Stimulated activated CD4-positive, alpha-beta T cell treated with anti-CD3 and anti-CD28 coated beads, Interleukin-4, amount 100 ng/mL, for 24 hours (primary cell): Measurements from ENCODE around the gene MYO1D.
"Not testable (repeated sequence)": the region's sequence is repeated elsewhere in the genome, so short reads cannot be mapped to it uniquely, and the experiment has no call there.

Experiments used
- DNase-seq: peaks from one replicate; pipeline ENCODE4 v3.0.0-alpha.2; 2020

The MYO1D gene

DNA sequence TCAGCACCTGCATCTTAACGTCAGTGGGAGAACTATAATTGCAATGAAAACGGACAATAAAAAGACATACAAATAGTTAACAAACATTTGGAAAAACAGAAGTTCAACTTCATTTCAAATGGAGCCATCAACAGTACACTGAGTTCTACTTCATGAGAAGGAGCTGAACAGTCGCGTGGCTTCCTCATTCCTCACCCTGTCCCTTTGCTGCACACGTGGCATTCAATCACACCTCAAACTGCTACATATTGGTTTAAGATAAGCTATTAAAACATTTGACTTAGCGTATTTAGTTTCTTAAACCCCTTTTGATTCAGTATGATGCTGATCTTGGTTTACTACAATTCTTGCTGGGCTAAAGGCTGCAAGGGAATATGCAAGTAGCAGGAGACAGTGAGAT, 313.3 kb downstream of the MYO1D start:
- DNase-seq, result no peak

DNA sequence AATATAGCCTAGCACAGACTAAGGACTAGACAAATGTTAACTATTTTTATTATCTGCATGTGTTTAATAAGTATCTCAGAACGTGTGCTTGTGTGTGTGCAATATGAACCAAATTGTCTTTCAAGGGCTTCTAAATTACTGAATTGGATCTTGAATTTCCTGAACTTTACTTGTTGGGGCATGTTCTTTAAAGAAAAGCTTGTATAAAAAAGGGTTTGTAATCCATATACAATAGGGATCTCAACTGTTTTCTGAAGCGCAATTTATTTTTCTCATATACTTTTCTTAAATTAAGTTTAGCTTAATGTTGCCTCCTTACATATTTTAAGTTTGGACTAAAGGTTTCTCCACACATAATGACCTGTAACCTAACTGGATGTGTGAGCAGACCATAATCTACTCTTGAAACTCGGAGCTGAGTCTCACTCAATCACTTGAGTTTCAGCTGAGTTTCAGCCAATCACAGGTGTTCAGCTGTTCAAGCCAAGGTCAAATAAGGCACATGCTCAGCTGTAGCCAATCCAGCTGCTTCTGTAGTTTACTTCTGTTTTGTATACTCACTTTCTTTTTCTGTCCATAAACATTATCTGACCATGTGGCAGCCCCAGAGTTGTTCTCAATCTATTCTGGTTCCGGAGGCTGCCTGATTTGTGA, 317.8 kb downstream of the MYO1D start:
- DNase-seq, result no peak

GRCh38 chr17:32558326-32558955, 318.5 kb downstream of the MYO1D start:
- DNase-seq, result no peak

DNA sequence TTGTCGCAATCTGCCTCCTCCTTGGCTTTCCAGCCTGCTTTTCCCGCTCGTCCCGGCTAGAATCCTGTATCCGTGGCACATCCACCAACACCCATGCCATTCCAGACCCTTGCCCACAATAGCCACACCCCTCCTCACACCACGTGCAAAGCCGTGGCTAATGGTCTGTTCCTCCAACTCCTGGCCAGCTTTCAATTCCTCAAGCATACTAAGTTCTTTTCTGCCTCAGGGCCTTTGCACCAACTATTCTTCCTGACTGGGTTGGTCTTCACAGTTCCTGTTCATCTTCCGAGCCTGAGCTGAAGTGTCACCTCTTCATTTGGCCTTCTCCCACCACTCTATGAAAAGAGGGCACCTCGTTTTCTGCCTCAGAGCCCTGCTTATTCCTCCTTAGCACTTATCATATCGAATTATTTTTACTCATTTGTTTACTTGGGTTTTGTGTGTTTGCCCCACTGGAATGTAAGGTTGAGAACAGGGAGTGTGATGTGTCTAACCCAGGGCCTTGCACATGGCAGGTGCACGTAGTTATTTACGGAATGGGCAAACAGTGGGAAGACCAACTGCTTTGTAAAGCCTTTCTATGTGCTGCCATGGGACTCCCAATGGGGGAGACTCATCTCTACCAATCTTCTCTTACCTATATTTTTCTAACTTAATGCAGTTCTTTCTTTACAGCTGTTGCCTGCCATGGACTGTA, 321.2 kb downstream of the MYO1D start:
- no peak for DNase-seq

DNA sequence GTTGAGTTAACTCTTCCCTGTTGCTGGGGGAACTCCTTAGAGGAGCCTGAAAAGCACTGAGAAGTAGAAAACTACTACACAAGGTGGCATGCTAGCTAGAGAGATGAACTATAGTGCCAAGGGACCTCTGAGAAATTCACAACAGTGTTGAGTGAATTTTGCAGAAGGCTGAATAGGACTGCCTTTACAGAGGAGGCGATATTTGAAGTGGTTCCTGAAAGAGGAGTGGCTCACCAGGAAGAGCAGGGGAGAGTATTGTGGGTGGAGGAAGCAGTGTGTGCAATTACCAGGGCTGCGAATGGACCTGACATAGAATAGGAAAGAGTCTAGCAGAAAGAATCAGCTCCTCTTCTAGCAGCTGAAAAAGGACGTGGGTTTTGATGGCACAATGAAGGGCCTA, 323.8 kb downstream of the MYO1D start:
- no peak for DNase-seq

- DNase-seq, result no peak
Measured at GRCh38 chr17:32552280-32552679, 324.6 kb downstream of the MYO1D start.

- DNase-seq, result no peak
Measured at GRCh38 chr17:32551186-32551955, 325.6 kb downstream of the MYO1D start.

GRCh38 chr17:32549559-32549958, 327.4 kb downstream of the MYO1D start:
- DNase-seq, result no peak

GRCh38 chr17:32546031-32546444, 330.9 kb downstream of the MYO1D start:
- no peak for DNase-seq

- no peak for DNase-seq
Measured at GRCh38 chr17:32542186-32542585, 334.7 kb downstream of the MYO1D start.

GRCh38 chr17:32541640-32542039, 335.3 kb downstream of the MYO1D start:
- no peak for DNase-seq

DNA sequence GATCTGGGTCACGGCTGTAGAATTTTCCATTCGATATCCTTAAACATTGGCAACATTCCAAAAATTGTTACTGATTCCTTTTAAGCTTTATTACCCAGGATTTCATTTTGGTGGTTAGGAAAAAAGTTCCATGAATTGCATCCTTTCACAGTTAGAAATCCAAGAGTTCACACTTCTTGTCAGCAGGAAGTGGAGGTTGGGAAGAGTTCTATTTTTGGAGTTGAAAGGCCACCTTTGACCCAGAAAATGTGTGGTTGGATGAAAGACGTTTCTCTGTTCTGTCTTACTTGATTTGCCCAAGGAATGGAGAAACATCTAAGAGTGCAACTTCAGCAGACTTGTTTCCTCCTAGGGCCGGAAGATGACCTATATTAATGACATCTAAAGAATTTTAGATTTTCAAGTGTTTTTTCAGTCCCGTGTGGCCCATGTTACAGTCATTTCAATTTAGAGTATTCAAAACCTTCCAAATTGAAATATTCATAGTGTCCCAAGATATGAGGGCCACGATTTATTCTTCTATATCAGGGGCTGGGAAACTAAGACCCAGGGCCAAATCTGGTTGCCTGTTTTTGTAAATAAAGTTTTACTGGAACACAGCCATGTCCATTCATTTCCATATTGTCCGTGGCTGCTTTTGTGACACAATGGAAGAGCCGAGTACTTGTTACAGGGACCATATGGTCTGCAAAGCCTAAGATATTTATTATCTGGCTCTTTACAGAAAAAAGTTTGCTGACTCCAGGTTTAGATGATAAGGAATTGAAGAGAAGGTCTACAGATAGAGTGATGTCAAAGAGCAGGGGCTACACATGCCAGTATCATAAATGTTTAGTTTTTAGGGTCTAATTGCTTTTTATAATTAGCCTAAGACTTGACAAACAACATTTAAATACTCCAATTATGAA, 339.9 kb downstream of the MYO1D start:
- DNase-seq, result no peak

DNA sequence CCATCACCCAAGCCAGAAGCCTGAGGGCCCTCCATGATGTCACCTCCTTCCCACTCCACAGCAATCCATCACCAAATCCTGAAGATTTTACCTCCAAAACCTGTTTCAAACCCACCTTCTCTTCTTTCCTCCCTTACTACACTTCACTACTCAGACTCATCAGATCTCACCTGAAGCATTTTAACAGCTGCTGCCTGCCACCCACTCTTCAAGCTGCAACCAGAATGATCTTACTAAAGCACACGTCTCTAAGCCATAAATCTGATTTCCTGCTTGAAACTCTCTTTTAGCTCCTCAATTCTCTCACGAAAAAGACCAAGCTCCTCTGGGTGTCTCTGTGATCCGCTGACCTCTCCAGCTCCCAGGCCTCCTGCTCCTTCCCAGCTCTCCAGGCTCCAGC, 343.6 kb downstream of the MYO1D start:
- no peak for DNase-seq

GRCh38 chr17:32529604-32530003, 347.3 kb downstream of the MYO1D start:
- no peak for DNase-seq

GRCh38 chr17:32528825-32529224, 348.1 kb downstream of the MYO1D start:
- no peak for DNase-seq

DNA sequence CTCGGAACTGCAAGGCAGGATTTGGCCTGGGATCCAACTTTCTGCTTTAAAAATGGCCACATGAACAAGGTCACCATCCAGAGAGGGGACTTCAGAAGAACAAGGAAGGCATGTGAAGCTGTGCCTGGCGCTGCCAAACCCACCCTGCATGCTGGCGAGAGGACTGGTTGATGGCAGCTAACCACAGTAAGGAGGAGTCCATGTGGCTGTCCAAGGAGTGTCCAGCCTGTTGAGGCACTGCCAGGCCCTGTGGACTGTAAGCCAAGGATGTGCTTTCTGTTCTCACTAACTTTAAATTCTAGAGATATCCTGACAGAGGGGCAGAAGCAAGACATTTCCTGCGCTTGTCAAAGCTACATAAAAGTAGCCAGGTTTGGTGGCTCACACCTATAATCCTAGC, 349.8 kb downstream of the MYO1D start:
- no peak for DNase-seq

DNA sequence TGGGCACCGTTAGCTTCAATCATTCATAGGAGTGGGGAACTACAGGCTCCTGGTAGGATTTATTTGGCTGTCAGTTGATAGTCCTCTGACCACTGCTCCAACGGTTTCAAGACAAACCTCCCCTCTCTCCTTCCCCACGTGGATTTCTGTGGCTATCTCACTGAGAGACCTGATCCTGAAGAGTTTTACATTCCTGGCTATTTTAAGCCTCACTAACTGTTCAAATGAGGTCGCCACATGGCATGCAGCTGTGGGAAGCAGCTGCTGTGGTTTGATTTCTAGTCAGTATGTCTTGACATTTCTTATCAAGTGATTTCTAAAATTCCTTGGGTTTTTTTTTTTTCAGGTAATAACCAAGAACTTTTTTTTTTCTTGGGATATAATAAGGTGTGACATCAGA, 351.8 kb downstream of the MYO1D start:
- no peak for DNase-seq

GRCh38 chr17:32524553-32524880, 352.4 kb downstream of the MYO1D start:
- not testable (repeated sequence) for DNase-seq

GRCh38 chr17:32523827-32524552, 352.9 kb downstream of the MYO1D start:
- peak; percentile 47 for DNase-seq

- DNase-seq, result peak; percentile 70
Measured at GRCh38 chr17:32523017-32523680, 353.8 kb downstream of the MYO1D start.

GRCh38 chr17:32520737-32521404, 356.1 kb downstream of the MYO1D start:
- no peak for DNase-seq
